Measurements from ENCODE around the gene CDKN1B. TPM values are rescaled to one million over a fixed set of nuclear protein-coding genes. Genes with fewer than 3 reads are reported as not detected.

Gene CDKN1B
- 14.4 to 17.1 TPM (median 16.1 TPM) in 5 replicates for total RNA-seq (2022; extraction: Qiagen RNA extraction)

DNA sequence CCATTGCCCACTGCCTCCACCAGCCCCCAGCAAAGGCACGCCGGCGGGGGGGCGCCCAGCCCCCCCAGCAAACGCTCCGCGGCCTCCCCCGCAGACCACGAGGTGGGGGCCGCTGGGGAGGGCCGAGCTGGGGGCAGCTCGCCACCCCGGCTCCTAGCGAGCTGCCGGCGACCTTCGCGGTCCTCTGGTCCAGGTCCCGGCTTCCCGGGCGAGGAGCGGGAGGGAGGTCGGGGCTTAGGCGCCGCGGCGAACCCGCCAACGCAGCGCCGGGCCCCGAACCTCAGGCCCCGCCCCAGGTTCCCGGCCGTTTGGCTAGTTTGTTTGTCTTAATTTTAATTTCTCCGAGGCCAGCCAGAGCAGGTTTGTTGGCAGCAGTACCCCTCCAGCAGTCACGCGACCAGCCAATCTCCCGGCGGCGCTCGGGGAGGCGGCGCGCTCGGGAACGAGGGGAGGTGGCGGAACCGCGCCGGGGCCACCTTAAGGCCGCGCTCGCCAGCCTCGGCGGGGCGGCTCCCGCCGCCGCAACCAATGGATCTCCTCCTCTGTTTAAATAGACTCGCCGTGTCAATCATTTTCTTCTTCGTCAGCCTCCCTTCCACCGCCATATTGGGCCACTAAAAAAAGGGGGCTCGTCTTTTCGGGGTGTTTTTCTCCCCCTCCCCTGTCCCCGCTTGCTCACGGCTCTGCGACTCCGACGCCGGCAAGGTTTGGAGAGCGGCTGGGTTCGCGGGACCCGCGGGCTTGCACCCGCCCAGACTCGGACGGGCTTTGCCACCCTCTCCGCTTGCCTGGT is at the start of gene CDKN1B:
CDKN1B (plus strand) TSS at position 576 of the 793 bp plus-strand sequence. CDS start 472 bp downstream, outside the sequence.

Other genes starting within 250 kb of the CDKN1B start
- 6.7 to 8.3 TPM (median 7.5 TPM) in 5 replicates for gene DUSP16, start 154.5 kb upstream of the CDKN1B start, total RNA-seq (2022; extraction: Qiagen RNA extraction)
- 16.6 to 23.0 TPM (median 18.2 TPM) in 5 replicates for gene CREBL2, start 105.5 kb upstream of the CDKN1B start, total RNA-seq (2022; extraction: Qiagen RNA extraction)
- 0.64 to 1.4 TPM (median 0.91 TPM) in 5 replicates for gene GPR19, start 21.2 kb upstream of the CDKN1B start, total RNA-seq (2022; extraction: Qiagen RNA extraction)
- gene APOLD1, start 68.3 kb downstream of the CDKN1B start, total RNA-seq (2022; extraction: Qiagen RNA extraction) = 0.21 to 0.58 TPM (median 0.43 TPM) in 5 replicates
- 69.3 to 91.3 TPM (median 70.5 TPM) in 5 replicates for gene DDX47, start 96.0 kb downstream of the CDKN1B start, total RNA-seq (2022; extraction: Qiagen RNA extraction)
- 201 to 268 TPM (median 236 TPM) in 5 replicates for gene GPRC5A, start 174.2 kb downstream of the CDKN1B start, total RNA-seq (2022; extraction: Qiagen RNA extraction)
- 0.40 TPM in 1 of 5 replicates, not detected in the others for gene GPRC5D, start 234.8 kb downstream of the CDKN1B start, total RNA-seq (2022; extraction: Qiagen RNA extraction)